Testis (tissue), 3 donors: ENCODE results near the gene CD34. TPM values are rescaled to one million over a fixed set of nuclear protein-coding genes. Genes with fewer than 3 reads are reported as not detected.

Source experiments
- DNase-seq: peaks from one replicate; pipeline ENCODE4 v3.0.0-alpha.2; 2019
- H3K27ac ChIP-seq, 2 donors: fragments of 200-600 bp; sonication (generic); one replicate each; pipeline ENCODE4 v1.5.1; 2019
- H3K27me3 ChIP-seq: fragments of 200-600 bp; sonication (generic); one replicate; pipeline ENCODE4 v1.5.1; 2019
- H3K36me3 ChIP-seq: fragments of 200-600 bp; sonication (generic); one replicate; pipeline ENCODE4 v1.5.1; 2017; ENCODE audit warnings: low read depth; ENCODE audit errors: missing control alignments
- H3K4me1 ChIP-seq: fragments of 200-600 bp; sonication (generic); one replicate; pipeline ENCODE4 v1.5.1; 2019
- H3K4me3 ChIP-seq, 2 donors: fragments of 200-600 bp; sonication (generic); one replicate each; pipeline ENCODE4 v1.5.1; 2017 to 2019
- H3K9me3 ChIP-seq: fragments of 200-600 bp; sonication (generic); one replicate; pipeline ENCODE4 v1.5.1; 2017
- POLR2A ChIP-seq: fragments of 450-650 bp; IDR thresholded peaks from one replicate; pipeline ENCODE4 v1.6.1; 2017; ENCODE audit warnings: antibody characterized with exemption, mild to moderate bottlenecking, moderate library complexity
- WGBS, 2 donors: methylation state at CpG; one replicate each; pipeline ENCODE4 v1.1.5; 2018; 5-methylcytosine and 5-hydroxymethylcytosine counted together
- intact Hi-C: fragments of 100-400 bp; cut with DNase I; formaldehyde crosslinking; loops from one replicate; pipeline ENCODE4 v1.15.1; 2023; ENCODE audit warnings: low total_unique reads
- polyA plus RNA-seq: library from polyadenylated mRNA; stranded (reverse); fragments of 350-450 nt; fragmentation: Illumina TruSeq; extraction: RNeasy Lipid Tissue Mini Kit (QIAGEN cat#74804); gene quantifications from one replicate; pipeline ENCODE4 v1.2.3, GENCODE V29; 2014; ENCODE audit warnings: low read depth, low replicate concordance; ENCODE audit not compliant: insufficient read depth
- total RNA-seq, 2 donors: library from RNA; depleted of rRNA; stranded (reverse); fragments of >200 nt; gene quantifications; one replicate each; pipeline ENCODE4 v1.2.3, GENCODE V29; 2016
- TF ChIP-seq, protein P1 (sequence below), 3 experiments: fragments of 450-650 bp in 2 of 3; fragments of 200-600 bp in 1 of 3; sonication (generic) in 1 of 3; IDR thresholded peaks; one replicate each; pipeline ENCODE4 v1.5.1; 2016 to 2019; ENCODE audit warnings: antibody characterized with exemption in 3 of 3, mild to moderate bottlenecking in 2 of 3, moderate library complexity in 1 of 3

CD34 gene
- total and polyA plus RNA-seq, 3 donors from 2014 or later: 28.3 to 70.7 (median 32.5) TPM

DNA sequence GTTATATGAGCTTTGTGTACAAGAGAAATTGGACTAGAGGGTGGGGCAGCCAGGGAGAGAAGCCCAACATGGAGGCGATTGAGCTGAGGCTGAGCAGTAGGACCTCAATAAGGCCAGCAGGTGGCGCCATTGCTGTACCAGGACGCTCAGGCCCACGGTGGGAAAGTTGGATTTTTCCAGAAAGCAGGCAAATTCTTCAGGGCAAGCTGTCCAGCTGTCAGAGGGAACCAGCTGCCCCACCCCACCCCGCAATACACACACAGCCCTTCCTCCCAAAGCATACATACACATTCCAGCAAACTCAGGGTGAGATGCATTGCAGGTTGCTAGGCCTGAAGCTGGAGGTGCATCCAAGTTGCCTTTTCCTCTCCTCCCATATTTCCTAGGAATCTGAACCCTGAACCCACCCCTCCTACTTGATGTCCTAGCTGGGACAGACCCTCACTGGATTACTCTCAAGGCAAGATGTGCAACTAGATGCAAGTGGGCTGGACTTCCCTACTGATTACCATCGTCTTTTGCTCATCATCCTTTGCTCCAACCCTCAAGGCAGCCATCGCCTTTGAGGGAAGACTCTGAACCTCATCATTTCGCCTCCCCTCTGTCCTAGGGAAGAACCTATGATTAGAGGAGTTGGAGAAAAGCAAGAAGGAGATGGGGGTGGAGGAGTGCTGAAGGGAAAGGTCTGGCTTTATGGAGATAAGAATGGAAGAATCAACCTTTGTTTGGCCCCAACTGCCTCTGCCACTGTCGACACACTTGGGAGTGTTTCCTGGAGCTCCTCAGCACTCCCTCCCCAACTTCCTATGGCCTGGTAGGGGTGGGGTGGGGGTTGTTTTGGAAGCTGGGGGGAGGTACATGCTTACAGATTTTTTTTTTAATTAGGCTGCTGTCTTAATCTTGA is 25.5 kb downstream of the CD34 start:
- 20 to 30% methylated on average over 9 of the region's 9 CpGs for WGBS, 2 donors
- TF ChIP-seq POLR2A: no peak
- TF ChIP-seq, protein P1, sequence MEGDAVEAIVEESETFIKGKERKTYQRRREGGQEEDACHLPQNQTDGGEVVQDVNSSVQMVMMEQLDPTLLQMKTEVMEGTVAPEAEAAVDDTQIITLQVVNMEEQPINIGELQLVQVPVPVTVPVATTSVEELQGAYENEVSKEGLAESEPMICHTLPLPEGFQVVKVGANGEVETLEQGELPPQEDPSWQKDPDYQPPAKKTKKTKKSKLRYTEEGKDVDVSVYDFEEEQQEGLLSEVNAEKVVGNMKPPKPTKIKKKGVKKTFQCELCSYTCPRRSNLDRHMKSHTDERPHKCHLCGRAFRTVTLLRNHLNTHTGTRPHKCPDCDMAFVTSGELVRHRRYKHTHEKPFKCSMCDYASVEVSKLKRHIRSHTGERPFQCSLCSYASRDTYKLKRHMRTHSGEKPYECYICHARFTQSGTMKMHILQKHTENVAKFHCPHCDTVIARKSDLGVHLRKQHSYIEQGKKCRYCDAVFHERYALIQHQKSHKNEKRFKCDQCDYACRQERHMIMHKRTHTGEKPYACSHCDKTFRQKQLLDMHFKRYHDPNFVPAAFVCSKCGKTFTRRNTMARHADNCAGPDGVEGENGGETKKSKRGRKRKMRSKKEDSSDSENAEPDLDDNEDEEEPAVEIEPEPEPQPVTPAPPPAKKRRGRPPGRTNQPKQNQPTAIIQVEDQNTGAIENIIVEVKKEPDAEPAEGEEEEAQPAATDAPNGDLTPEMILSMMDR (IDR thresholded peaks at IDR 0.05): peak; percentile 95 to 96 (median 95)
- peak; percentile 94 for DNase-seq
- intact Hi-C loops: loop anchor here (5.0 kb wide), 1 partner anchor 77 kb away; no protein-coding TSS in a partner anchor
- no peak overlapping the region for H3K4me3 ChIP-seq
- H3K9me3 ChIP-seq: no peaks in the 10 kb centered on the region
- H3K4me1 ChIP-seq: peaks cover 21% of the 10 kb centered on the region
- no peaks in the 10 kb centered on the region for H3K27me3 ChIP-seq
- no peaks in the 10 kb centered on the region for H3K36me3 ChIP-seq
- peak overlapping the region in 1 of 2 donors; percentile 71 for H3K27ac ChIP-seq

DNA sequence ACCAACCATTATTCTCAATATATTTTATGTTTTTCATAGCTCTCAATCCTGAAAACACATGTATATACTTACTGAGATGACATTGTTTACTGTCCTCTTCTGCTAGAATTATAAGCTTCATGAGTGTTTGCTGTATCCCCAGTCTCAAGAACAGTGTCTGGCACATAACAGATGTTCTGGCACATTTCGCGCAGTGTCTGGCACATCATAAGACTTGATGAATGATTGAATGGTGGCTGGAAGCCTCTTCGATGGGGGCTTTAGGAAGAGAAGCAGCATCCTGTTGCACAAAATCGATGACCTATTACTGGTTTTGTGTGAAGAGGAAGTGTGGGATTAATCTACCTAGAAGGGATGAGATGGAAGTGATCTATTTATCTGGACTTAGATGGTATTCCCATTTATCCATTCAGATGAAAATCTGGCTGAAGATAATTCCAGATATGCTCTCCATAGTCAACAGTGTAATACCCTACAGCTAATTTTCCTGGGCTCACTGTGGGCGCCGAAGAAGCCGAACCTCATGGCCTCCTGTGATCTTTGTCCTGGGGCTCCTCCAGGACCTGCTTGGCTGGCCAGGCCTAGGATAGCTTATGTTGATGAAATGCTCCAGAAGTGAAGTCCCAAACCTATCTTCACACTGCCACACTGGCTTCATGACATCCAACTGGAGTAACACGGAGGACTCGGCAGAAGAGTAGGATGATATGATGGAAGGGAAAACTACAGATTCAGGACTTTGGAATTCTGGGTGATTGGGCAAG is 26.5 kb downstream of the CD34 start:
- no peak overlapping the region for H3K4me3 ChIP-seq
- TF ChIP-seq, protein P1 (IDR thresholded peaks at IDR 0.05): no peak
- no peak for TF ChIP-seq POLR2A
- H3K36me3 ChIP-seq: no peaks in the 10 kb centered on the region
- 69 to 86% methylated on average over 9 of the region's 9 CpGs for WGBS, 2 donors
- no peaks in the 10 kb centered on the region for H3K27me3 ChIP-seq
- peaks cover 12% of the 10 kb centered on the region for H3K4me1 ChIP-seq
- DNase-seq: no peak
- intact Hi-C loops: loop anchor here (5.0 kb wide), 1 partner anchor 78 kb away; no protein-coding TSS in a partner anchor
- peak overlapping the region; percentile 15 to 71 for H3K27ac ChIP-seq
- H3K9me3 ChIP-seq: no peaks in the 10 kb centered on the region

DNA sequence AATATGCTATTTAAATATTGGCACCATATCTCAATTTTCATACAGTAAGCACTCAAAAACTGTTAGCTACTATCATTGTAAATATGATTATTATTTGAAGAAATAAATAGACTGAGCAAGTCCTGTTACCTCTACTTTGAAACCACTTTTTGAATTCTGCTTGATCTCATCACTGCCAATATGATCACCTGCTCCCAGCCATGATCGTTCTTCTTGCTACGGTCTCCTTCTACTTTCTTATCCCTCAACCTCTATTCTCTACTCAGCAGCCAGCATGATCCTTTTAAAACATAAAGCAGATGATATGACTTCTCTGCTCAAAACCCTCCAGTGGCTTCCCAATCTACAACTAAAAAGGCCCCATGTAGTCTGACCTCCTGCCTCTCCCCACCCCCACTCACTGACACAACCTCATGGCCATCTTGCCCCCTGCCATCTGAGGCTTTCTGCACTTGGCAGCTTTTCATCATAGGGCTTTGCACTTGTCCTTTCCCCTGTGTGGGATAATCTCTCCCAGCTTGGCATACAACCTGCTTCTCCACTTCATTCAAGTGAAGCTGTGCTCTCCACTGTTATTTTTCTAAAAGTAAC is 27.2 kb downstream of the CD34 start:
- Histone ChIP-seq H3K27ac (peak overlapping the region in 1 of 2 donors; percentile 3), H3K4me1 (peaks cover 6% of the 10 kb centered on the region), H3K9me3 (no peaks in the 10 kb centered on the region), H3K4me3 (no peak overlapping the region), H3K27me3 (no peaks in the 10 kb centered on the region), H3K36me3 (no peaks in the 10 kb centered on the region)
- no peak for TF ChIP-seq POLR2A
- TF ChIP-seq, protein P1 (IDR thresholded peaks at IDR 0.05): no peak
- no peak for DNase-seq
- intact Hi-C loops: no loop called here
- 83 to 89% methylated on average over 2 of the region's 2 CpGs for whole genome bisulfite sequencing, 2 donors

DNA sequence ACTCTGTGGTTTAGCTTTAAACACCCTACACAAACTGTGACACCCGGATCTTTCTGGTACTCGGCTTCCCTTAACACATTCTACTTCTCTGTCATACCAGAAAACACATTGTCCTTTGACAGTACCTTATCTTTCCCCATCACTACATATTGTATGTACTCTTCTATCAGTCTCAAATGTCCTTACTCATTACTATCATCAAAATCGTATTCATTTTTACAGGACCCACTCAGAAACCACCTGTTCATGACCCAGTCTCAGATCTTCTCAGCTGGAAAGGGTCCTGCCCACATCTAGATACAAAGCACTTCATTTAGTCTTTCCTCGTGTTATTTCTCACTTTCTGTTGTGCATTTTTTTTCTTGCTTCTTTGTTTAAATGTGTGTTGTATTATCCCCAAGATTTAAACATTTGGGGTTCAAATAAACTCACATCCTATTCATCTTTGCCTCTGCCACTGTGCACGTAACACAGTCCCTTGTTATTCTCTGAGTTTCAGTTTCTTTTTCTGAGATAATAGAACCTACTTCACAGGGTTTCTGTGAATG is 27.7 kb downstream of the CD34 start:
- no peak for DNase-seq
- H3K36me3 ChIP-seq: no peaks in the 10 kb centered on the region
- peaks cover 4% of the 10 kb centered on the region for H3K4me1 ChIP-seq
- no peak for TF ChIP-seq POLR2A
- TF ChIP-seq, protein P1 (IDR thresholded peaks at IDR 0.05): no peak
- H3K27ac ChIP-seq: no peak overlapping the region
- no peaks in the 10 kb centered on the region for H3K9me3 ChIP-seq
- WGBS, 2 donors: 57 to 60% methylated on average over 5 of the region's 5 CpGs
- intact Hi-C loops: no loop called here
- no peak overlapping the region for H3K4me3 ChIP-seq
- H3K27me3 ChIP-seq: no peaks in the 10 kb centered on the region
